Activated CD4-positive, alpha-beta T cell treated with anti-CD3 and anti-CD28 coated beads, Interleukin-2, amount 10 ng/mL, durations not matched to agents 7 days and 5 days (primary cell): ENCODE data around the gene CANT1. TPM values are rescaled to one million over a fixed set of nuclear protein-coding genes. Genes with fewer than 3 reads are reported as not detected.

ENCODE experiments used
- CTCF ChIA-PET: fragments of 350-600 bp; sonication (Branson Sonifier 250); formaldehyde crosslinking; loops from one replicate; lab custom pipeline; 2021; ENCODE audit warnings: antibody characterized with exemption; lab: Charles Lee
- POLR2A ChIA-PET: fragments of 350-600 bp; sonication (Branson Sonifier 250); formaldehyde crosslinking; loops from one replicate; lab custom pipeline; 2021; ENCODE audit warnings: antibody characterized with exemption; lab: Charles Lee
- DNase-seq: peaks from one replicate; pipeline ENCODE4 v3.0.0-alpha.2; 2020
- H3K27ac Mint-ChIP-seq: one replicate; pipeline ENCODE4 v1.8.0; 2021; ENCODE audit warnings: mild to moderate bottlenecking, moderate library complexity, mixed read lengths
- H3K27me3 Mint-ChIP-seq: one replicate; pipeline ENCODE4 v1.8.0; 2021; ENCODE audit warnings: mixed read lengths
- H3K36me3 Mint-ChIP-seq: one replicate; pipeline ENCODE4 v1.8.0; 2021; ENCODE audit warnings: low read depth, mixed read lengths
- H3K4me1 Mint-ChIP-seq: one replicate; pipeline ENCODE4 v1.8.0; 2021; ENCODE audit warnings: mixed read lengths
- H3K4me3 Mint-ChIP-seq: one replicate; pipeline ENCODE4 v1.8.0; 2021; ENCODE audit warnings: mild to moderate bottlenecking, moderate library complexity, mixed read lengths
- H3K9me3 Mint-ChIP-seq: one replicate; pipeline ENCODE4 v1.8.0; 2021; ENCODE audit warnings: mixed read lengths
- total RNA-seq, 2 experiments: library from RNA; stranded (reverse); gene quantifications; one replicate each; pipeline ENCODE4 v1.2.3, GENCODE V29; 2021

The CANT1 gene
- total RNA-seq, 2 experiments from 2014 or later: 68.1 to 71.5 TPM

DNA sequence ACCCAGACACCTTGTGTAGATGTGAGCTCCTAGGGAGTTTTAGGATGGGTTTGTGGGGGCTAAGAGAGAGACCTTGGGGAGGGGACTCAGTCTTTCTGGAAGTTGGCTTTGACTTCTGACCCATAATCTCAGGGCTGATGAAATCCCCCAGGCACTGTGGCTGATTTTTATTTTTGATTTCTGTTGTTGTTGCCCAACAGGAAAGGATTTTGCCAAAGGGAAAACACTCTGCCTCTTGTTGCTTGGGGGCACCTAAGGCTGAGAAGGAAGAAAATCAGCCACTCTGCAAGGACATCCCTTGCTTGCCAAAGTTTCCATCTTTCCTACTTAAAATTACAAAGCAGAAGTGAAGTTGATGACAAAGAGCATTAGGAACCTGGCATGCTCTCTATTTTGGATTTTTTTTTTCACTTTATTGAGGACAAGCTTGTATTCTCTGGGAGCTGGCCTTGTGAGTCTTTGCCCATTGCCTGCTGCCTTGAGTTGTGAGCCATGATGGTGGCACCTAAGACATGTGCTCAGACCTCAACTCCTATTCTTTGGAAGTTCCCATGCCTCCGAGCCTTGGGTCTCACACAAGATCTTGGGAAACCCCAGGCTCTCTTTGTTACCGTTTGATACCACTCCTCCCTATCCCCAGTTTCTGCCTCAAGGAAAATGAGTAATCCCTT lies 11.2 kb upstream of the CANT1 start:
- ChIA-PET POLR2A (no interaction called here), CTCF (no interaction called here)
- no peak for DNase-seq
- Mint-ChIP-seq H3K9me3 (no peaks in the 10 kb centered on the region), H3K27ac (no peak overlapping the region), H3K36me3 (no peaks in the 10 kb centered on the region), H3K4me1 (peaks cover 9% of the 10 kb centered on the region), H3K4me3 (no peak overlapping the region), H3K27me3 (peaks cover 52% of the 10 kb centered on the region)

DNA sequence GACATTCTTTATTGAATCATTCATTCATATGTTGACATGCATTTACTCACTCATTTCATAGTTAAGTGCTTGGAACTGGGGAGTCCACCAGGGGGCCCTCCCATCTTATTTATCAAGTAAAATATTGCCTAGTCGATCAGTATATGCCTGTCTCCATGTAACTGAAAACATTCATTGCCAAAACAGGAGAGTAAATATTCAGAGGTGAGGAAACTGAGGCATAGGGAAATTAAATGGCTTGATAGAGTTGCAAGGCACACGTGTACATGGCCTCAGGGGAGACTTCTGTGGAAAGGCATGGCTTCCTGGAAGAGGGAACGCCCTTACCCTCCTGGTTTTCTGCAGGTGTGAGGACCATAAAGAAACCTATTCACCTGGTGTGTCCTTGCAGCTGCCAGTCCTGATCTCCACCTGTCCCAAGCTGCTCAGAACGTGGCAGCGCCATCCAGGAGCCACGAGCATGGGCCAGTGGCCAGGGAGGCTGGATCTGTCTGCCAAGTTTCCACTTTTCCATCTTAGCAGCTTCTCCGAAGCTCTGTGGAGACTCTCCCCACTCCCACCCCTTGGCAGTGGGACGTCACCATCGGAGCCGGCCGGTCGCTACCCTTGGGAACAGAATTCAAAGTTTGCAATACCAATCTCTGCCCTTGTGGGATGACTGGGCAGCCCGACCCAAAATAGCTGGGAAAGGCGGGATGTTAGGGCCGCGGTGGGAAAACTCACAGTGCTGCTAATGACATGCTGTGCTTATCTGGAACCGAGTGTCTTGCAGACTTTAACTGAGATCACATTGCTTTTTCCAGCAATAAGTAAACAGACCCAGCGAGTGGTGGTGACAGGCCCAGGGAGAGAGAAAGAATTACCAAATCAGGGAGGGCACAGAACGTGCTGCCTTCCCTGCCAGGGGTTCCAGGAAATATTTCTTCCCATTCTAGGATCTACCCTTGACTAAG lies 10.3 kb upstream of the CANT1 start:
- Mint-ChIP-seq H3K27me3 (peaks cover 45% of the 10 kb centered on the region), H3K4me3 (no peak overlapping the region), H3K4me1 (peaks cover 9% of the 10 kb centered on the region), H3K9me3 (no peaks in the 10 kb centered on the region), H3K27ac (no peak overlapping the region), H3K36me3 (no peaks in the 10 kb centered on the region)
- ChIA-PET CTCF (interaction anchor here (0.7 kb wide), 1 partner anchor 47 kb away, joined by 3 read pairs; no protein-coding TSS in a partner anchor), POLR2A (no interaction called here)
- DNase-seq: peak; percentile 63

DNA sequence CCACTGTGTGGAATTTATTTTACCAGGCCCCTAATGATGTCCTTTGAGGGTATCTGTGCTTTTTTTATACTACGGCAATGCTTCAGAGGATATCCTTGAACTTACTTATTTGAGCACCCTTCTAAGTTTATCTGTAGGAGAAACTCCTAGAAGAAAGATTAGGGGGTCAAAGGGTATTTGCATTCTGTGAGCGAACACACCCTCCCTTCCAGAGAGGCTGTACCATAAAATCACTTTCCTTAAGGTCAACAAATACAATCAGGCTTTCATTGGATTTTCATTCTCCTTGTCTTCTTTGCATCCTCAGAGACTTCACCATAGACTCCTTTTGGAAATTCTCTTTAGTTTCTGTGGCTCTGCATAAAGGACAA lies 9.7 kb upstream of the CANT1 start:
- CTCF ChIA-PET: interaction anchor here (0.7 kb wide), 1 partner anchor 46 kb away, joined by 3 read pairs; no protein-coding TSS in a partner anchor
- H3K9me3 Mint-ChIP-seq: no peaks in the 10 kb centered on the region
- no peak overlapping the region for H3K4me3 Mint-ChIP-seq
- H3K27me3 Mint-ChIP-seq: peaks cover 41% of the 10 kb centered on the region
- no peak for DNase-seq
- H3K4me1 Mint-ChIP-seq: peaks cover 6% of the 10 kb centered on the region
- POLR2A ChIA-PET: no interaction called here
- no peaks in the 10 kb centered on the region for H3K36me3 Mint-ChIP-seq
- no peak overlapping the region for H3K27ac Mint-ChIP-seq

DNA sequence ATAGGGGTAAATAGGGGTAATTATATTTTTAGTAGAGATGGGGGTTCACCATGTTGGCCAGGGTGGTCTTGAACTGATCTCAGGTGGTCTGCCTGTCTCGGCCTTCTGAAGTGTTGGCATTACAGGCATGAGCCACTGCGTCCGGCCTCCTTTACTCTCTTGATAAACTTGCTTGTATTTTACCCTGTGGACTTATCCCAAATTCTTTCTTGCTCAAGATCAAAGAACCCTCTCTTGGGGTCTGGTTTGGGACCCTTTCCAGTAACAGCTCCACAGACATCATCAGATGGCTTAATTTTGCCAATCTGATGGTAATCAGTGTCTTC lies 8.8 kb upstream of the CANT1 start:
- peaks cover under 1% of the 10 kb centered on the region for H3K4me1 Mint-ChIP-seq
- ChIA-PET POLR2A (no interaction called here), CTCF (no interaction called here)
- peaks cover 38% of the 10 kb centered on the region for H3K27me3 Mint-ChIP-seq
- DNase-seq: no peak
- no peak overlapping the region for H3K4me3 Mint-ChIP-seq
- H3K36me3 Mint-ChIP-seq: peaks cover 2% of the 10 kb centered on the region
- H3K27ac Mint-ChIP-seq: no peak overlapping the region
- peaks cover 4% of the 10 kb centered on the region for H3K9me3 Mint-ChIP-seq

DNA sequence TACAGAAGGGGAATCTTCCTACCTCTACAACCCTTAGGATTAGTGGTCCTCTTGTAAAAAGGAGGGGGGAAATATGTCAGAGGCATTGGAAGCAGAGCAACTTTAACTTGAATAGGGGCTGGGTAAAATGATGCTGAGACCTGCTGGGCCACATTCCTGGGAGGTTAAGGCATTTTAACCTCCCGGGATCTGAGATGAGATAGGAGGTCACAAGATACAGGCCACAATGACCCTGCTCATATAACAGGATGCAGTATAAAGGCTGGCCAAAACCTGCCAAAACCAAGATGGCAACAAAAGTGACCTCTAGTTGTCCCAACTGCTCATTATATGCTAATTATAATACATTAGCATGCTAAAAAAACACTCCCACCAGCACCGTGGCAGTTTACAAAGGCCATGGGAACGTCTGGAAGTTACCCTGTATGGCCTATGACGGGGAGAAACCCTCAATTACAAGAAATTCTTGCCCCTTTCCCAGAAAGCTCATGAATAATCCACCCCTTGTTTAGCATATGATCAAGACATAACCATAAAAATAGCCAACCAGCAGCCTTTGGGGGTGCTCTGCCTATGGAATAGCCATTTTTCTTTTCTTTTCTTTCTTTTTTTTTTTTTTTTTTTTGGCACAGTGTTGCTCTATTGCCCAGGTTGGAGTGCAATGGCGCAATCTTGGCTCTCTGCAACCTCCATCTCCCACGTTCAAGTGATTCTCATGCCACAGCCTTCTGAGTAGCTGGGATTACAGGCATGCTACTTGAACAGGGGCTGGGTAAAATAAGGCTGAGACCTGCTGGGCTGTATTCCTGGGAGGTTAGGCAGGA lies 8.2 kb upstream of the CANT1 start:
- ChIA-PET CTCF (no interaction called here), POLR2A (no interaction called here)
- Mint-ChIP-seq H3K4me1 (no peaks in the 10 kb centered on the region), H3K27ac (no peak overlapping the region), H3K36me3 (peaks cover 2% of the 10 kb centered on the region), H3K9me3 (peaks cover 4% of the 10 kb centered on the region), H3K4me3 (no peak overlapping the region), H3K27me3 (peaks cover 38% of the 10 kb centered on the region)
- no peak for DNase-seq

DNA sequence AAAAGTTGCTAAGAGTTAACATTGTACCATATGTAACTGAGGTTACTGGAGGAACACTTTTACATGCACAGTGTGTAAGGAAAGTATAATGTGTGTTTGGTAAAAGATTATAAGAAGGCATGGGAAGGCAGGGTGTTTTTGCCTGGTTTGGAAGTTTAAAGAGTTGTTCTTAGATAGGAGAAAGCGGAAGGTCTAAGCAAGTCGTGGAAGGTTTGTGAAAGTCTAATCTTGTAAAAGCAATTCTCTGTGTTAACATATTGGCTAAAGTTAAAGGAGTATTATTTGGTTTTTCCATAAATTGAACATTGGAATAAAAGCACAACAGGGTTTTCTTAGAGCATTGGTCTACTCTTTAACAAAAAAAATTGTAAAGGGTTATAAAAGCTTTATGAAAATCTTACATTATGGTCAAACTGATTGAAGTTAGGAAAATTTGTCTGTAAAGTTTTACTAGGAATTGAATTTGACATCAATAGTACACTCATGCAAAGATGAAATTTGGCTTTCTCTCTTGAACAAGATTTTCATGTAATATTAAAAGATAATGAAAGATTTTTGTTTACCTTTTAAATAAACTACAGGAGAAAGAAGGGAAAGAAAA lies 4.7 kb upstream of the CANT1 start:
- peaks cover 4% of the 10 kb centered on the region for H3K9me3 Mint-ChIP-seq
- H3K4me3 Mint-ChIP-seq: no peak overlapping the region
- ChIA-PET CTCF (no interaction called here), POLR2A (no interaction called here)
- no peak overlapping the region for H3K27ac Mint-ChIP-seq
- H3K27me3 Mint-ChIP-seq: peaks cover 16% of the 10 kb centered on the region
- H3K4me1 Mint-ChIP-seq: peaks cover 15% of the 10 kb centered on the region
- no peak for DNase-seq
- peaks cover 2% of the 10 kb centered on the region for H3K36me3 Mint-ChIP-seq

DNA sequence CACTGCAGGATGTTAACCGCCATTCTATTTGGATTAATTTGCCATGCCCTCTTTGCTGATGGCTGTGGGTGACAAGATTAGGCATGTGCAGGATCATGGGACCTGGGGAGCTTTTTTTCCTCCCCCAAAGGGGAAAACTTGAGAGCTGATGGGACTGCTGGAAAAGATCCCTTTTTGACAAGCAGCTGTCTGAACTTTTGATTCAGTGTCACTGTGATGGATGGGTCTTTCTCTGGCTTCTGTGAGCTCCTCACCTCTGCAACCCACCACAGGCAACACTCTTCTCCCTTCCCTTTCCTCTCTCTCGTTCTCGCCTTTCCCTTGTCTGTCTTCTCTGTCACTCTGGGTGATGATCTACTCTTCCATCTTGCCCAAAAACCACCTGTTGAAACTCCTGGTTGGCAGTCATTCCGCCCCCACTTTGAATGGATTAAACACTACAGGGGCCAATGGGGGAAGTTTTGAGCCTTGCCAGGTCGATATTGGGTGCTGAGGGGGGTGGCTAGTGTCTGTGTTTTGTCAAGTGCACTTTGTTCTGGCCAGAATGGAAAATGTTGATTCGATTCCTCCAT lies 3.1 kb upstream of the CANT1 start:
- peaks cover 4% of the 10 kb centered on the region for H3K9me3 Mint-ChIP-seq
- H3K27ac Mint-ChIP-seq: no peak overlapping the region
- ChIA-PET POLR2A (no interaction called here), CTCF (no interaction called here)
- no peak for DNase-seq
- no peak overlapping the region for H3K4me3 Mint-ChIP-seq
- peaks cover 9% of the 10 kb centered on the region for H3K36me3 Mint-ChIP-seq
- H3K4me1 Mint-ChIP-seq: peaks cover 28% of the 10 kb centered on the region
- H3K27me3 Mint-ChIP-seq: peaks cover 16% of the 10 kb centered on the region

DNA sequence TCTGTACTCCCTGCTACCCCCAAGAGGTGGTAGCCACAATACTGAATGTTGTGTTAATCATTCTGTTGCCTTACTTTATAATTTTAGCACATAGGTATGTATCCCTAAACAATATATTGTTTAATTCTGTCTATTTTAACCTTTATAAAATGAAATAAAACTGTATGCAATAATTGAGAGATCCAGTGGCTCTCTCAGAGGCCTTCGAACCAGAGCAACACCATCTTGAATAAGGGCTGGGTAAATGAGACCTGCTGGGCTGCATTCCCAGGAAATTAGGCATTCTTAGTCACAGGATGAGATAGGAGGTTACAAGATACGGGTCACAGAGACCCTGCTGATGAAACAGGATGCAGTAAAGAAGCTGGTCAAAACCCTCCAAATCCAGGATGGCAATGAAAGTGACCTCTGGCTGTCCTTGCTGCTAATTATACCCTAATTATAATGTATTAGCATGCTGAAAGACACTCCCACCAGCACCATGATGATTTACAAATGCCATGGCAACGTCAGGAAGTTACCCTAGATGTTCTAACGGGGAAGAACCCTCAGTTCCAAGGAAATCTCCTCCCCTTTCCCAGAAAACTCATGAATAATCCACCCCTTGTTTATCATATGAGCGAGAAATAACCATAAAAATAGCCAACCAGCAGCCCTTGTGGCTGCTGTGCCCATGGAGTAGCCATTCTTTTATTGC lies 2.0 kb upstream of the CANT1 start:
- no peak for DNase-seq
- Mint-ChIP-seq H3K4me3 (no peak overlapping the region), H3K4me1 (peaks cover 39% of the 10 kb centered on the region), H3K9me3 (peaks cover 4% of the 10 kb centered on the region), H3K27ac (no peak overlapping the region), H3K36me3 (peaks cover 17% of the 10 kb centered on the region), H3K27me3 (peaks cover 16% of the 10 kb centered on the region)
- POLR2A ChIA-PET: no interaction called here
- CTCF ChIA-PET: no interaction called here

DNA sequence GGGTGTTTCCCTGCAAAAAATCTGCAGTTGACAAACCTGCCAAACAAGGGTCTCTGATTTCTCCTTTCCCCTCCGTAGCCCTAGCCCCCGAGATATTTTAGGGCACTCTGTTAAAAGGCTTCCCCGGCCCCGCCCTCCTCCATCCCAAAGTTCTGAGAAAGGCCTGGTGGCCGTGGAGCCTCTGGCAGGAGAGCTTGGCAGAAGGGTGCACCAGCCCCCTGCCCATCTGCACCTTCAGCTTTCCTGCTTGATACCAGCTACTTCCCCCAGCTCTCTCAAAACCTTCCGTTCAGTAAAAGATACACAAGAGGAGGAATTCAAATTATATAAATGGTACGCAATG lies 711 bp upstream of the CANT1 start:
- Mint-ChIP-seq H3K27ac (peak overlapping the region; percentile 97), H3K9me3 (peaks cover 4% of the 10 kb centered on the region), H3K4me3 (peak overlapping the region; percentile 87), H3K4me1 (peaks cover 52% of the 10 kb centered on the region), H3K27me3 (peaks cover 16% of the 10 kb centered on the region), H3K36me3 (peaks cover 17% of the 10 kb centered on the region)
- DNase-seq: no peak
- ChIA-PET CTCF (interaction anchor here (1.0 kb wide), 1 partner anchor 14 kb away, joined by 4 read pairs; no protein-coding TSS in a partner anchor), POLR2A (no interaction called here)

DNA sequence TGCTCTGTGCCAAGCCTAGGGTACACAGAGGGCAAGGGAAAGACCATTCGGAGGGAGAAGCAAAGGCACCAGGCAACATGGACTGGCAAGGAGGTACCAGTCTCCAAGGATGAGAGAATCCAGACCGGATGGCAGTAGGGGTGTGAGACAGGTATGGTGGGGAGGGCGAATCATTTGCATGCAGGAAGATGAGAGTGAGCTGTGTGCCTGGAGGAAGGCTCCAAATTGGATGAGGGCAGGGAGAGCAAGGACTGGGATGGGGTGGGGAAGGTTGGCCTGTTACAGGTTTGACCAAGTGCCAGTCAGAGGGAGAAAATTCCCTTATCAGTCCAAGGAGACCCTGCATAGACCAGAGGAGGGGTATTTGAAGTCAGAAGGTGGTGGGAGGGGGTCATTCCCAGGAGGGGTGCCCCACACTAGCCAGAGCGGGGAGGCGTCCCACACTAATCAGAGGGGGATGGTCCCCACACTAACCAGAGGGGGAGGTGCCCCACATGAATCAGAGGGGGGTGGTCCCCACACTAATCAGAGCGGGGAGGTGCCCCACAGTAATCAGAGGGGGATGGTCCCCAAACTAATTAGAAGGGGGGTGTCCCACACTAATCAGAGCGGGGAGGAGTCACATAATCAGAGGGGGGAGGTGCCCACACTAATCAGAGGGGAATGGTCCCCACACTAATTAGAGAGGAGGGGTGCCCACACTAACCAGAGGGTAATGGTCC lies 737 bp downstream of the CANT1 start:
- no peak for DNase-seq
- Mint-ChIP-seq H3K27me3 (peaks cover 12% of the 10 kb centered on the region), H3K27ac (peak overlapping the region; percentile 96), H3K9me3 (peaks cover under 1% of the 10 kb centered on the region), H3K4me1 (peaks cover 54% of the 10 kb centered on the region), H3K4me3 (peak overlapping the region; percentile 96), H3K36me3 (peaks cover 15% of the 10 kb centered on the region)
- CTCF ChIA-PET: interaction anchor here (1.0 kb wide), 1 partner anchor 13 kb away, joined by 4 read pairs; no protein-coding TSS in a partner anchor
- POLR2A ChIA-PET: interaction anchor here (0.6 kb wide), 2 partner anchors 13 to 538 kb away, joined by 3 read pairs; no protein-coding TSS in a partner anchor
